HG02981 (cell line): Measurements from ENCODE around the gene PKIG.
"Not testable (repeated sequence)": the region's sequence is repeated elsewhere in the genome, so short reads cannot be mapped to it uniquely, and the experiment has no call there.

Experiments
- ATAC-seq: cut with Tn5 transposase; IDR thresholded peaks from one replicate; pipeline ENCODE4 v1.9.1; 2021; ENCODE audit warnings: mild to moderate bottlenecking, moderate library complexity; ENCODE audit not compliant: unreplicated experiment

Gene PKIG

GRCh38 chr20:44654210-44654609, 71.8 kb downstream of the PKIG start:
- not testable (repeated sequence) for ATAC-seq

GRCh38 chr20:44656448-44656847, 74.1 kb downstream of the PKIG start:
- ATAC-seq, result no peak

GRCh38 chr20:44657875-44658274, 75.5 kb downstream of the PKIG start:
- ATAC-seq, result no peak

- no peak for ATAC-seq
Observed at GRCh38 chr20:44658810-44659209, 76.4 kb downstream of the PKIG start.

GRCh38 chr20:44659931-44660330, 77.6 kb downstream of the PKIG start:
- no peak for ATAC-seq

GRCh38 chr20:44660581-44660980, 78.2 kb downstream of the PKIG start:
- ATAC-seq, result no peak

- no peak for ATAC-seq
Observed at GRCh38 chr20:44662261-44662660, 79.9 kb downstream of the PKIG start.

GRCh38 chr20:44664131-44664530, 81.8 kb downstream of the PKIG start:
- ATAC-seq, result no peak

GRCh38 chr20:44666066-44666465, 83.7 kb downstream of the PKIG start:
- ATAC-seq, result no peak
